ENCODE data around the gene RSAD2. TPM values are rescaled to one million over a fixed set of nuclear protein-coding genes. Genes with fewer than 3 reads are reported as not detected.
A peak's percentile ranks its signal among the peaks of the same experiment; 100 is the strongest.

Gene RSAD2, protein sequence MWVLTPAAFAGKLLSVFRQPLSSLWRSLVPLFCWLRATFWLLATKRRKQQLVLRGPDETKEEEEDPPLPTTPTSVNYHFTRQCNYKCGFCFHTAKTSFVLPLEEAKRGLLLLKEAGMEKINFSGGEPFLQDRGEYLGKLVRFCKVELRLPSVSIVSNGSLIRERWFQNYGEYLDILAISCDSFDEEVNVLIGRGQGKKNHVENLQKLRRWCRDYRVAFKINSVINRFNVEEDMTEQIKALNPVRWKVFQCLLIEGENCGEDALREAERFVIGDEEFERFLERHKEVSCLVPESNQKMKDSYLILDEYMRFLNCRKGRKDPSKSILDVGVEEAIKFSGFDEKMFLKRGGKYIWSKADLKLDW
- polyA plus RNA-seq (0.16 and 1.2 TPM in 2 replicates), polyA minus RNA-seq (0.12 and 1.2 TPM in 2 replicates)

DNA sequence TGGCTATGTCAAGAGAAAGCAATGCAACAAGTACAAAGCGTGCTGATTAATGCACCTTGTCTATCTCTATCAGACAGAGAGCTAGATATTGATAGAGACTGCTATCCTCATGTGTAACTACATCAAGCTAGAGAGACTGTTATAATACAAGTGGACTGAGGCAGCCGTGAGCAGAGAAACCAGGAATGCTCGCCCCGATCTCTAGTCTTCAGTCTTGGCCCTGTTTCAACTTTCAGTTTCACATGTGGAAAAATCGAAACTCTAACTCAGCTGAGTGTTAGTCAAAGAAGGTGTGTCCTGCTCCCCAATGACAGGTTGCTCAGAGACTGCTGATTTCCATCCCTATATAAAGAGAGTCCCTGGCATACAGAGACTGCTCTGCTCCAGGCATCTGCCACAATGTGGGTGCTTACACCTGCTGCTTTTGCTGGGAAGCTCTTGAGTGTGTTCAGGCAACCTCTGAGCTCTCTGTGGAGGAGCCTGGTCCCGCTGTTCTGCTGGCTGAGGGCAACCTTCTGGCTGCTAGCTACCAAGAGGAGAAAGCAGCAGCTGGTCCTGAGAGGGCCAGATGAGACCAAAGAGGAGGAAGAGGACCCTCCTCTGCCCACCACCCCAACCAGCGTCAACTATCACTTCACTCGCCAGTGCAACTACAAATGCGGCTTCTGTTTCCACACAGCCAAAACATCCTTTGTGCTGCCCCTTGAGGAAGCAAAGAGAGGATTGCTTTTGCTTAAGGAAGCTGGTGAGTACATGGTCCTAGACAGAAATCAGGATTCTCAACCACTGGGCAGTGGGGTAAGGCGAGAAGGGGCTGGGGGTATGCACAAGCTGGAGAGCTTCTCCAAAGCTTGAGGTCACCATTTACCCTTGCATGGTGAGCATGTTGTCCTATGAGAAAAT, at the start of gene RSAD2:
Gene RSAD2 (plus strand): TSS at position 376 of the 903 bp plus-strand sequence. CDS start 24 bp downstream, at position 400.
- no peaks in the 10 kb centered on the region for H3K9me2 ChIP-seq (ENCODE audit: insufficient read depth, low read length)
- H3K36me3 ChIP-seq (ENCODE audit: insufficient read depth, low read length) = no peaks in the 10 kb centered on the region
- no peaks in the 10 kb centered on the region for H3K27me3 ChIP-seq (ENCODE audit: insufficient read depth, low read depth, low read length)
- no peak for TF ChIP-seq EZH2 (IDR thresholded peaks at IDR 0.05; ENCODE audit: borderline replicate concordance, insufficient read depth, low read length, poor library complexity, severe bottlenecking)
- no peak for TF ChIP-seq SMC3 (conservative IDR thresholded peaks at IDR 0.05; ENCODE audit: poor library complexity)
- TF ChIP-seq TAF1 (IDR thresholded peaks at IDR 0.05; ENCODE audit: low read depth) = no peak
- TF ChIP-seq, protein P1, sequence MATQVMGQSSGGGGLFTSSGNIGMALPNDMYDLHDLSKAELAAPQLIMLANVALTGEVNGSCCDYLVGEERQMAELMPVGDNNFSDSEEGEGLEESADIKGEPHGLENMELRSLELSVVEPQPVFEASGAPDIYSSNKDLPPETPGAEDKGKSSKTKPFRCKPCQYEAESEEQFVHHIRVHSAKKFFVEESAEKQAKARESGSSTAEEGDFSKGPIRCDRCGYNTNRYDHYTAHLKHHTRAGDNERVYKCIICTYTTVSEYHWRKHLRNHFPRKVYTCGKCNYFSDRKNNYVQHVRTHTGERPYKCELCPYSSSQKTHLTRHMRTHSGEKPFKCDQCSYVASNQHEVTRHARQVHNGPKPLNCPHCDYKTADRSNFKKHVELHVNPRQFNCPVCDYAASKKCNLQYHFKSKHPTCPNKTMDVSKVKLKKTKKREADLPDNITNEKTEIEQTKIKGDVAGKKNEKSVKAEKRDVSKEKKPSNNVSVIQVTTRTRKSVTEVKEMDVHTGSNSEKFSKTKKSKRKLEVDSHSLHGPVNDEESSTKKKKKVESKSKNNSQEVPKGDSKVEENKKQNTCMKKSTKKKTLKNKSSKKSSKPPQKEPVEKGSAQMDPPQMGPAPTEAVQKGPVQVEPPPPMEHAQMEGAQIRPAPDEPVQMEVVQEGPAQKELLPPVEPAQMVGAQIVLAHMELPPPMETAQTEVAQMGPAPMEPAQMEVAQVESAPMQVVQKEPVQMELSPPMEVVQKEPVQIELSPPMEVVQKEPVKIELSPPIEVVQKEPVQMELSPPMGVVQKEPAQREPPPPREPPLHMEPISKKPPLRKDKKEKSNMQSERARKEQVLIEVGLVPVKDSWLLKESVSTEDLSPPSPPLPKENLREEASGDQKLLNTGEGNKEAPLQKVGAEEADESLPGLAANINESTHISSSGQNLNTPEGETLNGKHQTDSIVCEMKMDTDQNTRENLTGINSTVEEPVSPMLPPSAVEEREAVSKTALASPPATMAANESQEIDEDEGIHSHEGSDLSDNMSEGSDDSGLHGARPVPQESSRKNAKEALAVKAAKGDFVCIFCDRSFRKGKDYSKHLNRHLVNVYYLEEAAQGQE (IDR thresholded peaks at IDR 0.05; ENCODE audit: borderline replicate concordance) = no peak
- TF ChIP-seq POLR2AphosphoS5 (IDR thresholded peaks at IDR 0.05) = no peak
- no peak for TF ChIP-seq EP300 (conservative IDR thresholded peaks at IDR 0.05; ENCODE audit: poor library complexity, severe bottlenecking)
- TF ChIP-seq RAD21 (conservative IDR thresholded peaks at IDR 0.05) = no peak
- no peak for TF ChIP-seq MXI1 (conservative IDR thresholded peaks at IDR 0.05; ENCODE audit: poor library complexity, severe bottlenecking)
- TF ChIP-seq, protein P2, sequence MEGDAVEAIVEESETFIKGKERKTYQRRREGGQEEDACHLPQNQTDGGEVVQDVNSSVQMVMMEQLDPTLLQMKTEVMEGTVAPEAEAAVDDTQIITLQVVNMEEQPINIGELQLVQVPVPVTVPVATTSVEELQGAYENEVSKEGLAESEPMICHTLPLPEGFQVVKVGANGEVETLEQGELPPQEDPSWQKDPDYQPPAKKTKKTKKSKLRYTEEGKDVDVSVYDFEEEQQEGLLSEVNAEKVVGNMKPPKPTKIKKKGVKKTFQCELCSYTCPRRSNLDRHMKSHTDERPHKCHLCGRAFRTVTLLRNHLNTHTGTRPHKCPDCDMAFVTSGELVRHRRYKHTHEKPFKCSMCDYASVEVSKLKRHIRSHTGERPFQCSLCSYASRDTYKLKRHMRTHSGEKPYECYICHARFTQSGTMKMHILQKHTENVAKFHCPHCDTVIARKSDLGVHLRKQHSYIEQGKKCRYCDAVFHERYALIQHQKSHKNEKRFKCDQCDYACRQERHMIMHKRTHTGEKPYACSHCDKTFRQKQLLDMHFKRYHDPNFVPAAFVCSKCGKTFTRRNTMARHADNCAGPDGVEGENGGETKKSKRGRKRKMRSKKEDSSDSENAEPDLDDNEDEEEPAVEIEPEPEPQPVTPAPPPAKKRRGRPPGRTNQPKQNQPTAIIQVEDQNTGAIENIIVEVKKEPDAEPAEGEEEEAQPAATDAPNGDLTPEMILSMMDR (IDR thresholded peaks at IDR 0.05; ENCODE audit: poor library complexity, severe bottlenecking) = no peak
- no peak within 1 kb of the TSS for H3K27ac ChIP-seq (ENCODE audit: low read length)
- H3F3A ChIP-seq (ENCODE audit: insufficient read depth, low read length, poor library complexity, severe bottlenecking) = no peaks in the 10 kb centered on the region
- no peaks in the 10 kb centered on the region for H4K20me1 ChIP-seq (ENCODE audit: insufficient read depth)
- H3K4me3 ChIP-seq (ENCODE audit: low read length) = no peak within 1 kb of the TSS
- H3K9me3 ChIP-seq (ENCODE audit: low read length) = no peaks in the 10 kb centered on the region
- no peaks in the 10 kb centered on the region for H3K79me2 ChIP-seq (replicated peaks; ENCODE audit: insufficient read depth, low read length)
- H2AFZ ChIP-seq (ENCODE audit: low read depth, low read length) = no peak within 1 kb of the TSS
- H3K9ac ChIP-seq (ENCODE audit: low read length) = no peak within 1 kb of the TSS
- no peak within 1 kb of the TSS for H3K4me2 ChIP-seq (ENCODE audit: low read length)

DNA sequence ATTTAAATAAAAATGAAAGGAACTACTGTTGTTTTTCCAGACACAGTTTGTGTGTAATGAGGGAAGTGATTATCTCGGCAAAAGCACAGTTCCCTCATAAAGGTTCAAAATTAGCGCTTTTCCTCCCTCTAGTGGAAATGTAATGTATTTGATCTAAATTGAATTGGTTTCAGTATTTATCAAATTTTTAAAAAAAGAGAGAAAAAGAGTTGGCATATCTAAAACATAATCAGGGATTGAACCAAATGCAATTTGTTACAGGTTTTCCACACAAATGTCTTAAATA, 49.3 kb upstream of the RSAD2 start:
- Histone ChIP-seq H3K4me2 (ENCODE audit: low read length) (no peak overlapping the region), H4K20me1 (ENCODE audit: insufficient read depth) (no peaks in the 10 kb centered on the region), H3K9me2 (ENCODE audit: insufficient read depth, low read length) (no peaks in the 10 kb centered on the region), H3K36me3 (ENCODE audit: insufficient read depth, low read length) (no peaks in the 10 kb centered on the region), H2AFZ (ENCODE audit: low read depth, low read length) (no peak overlapping the region), H3F3A (ENCODE audit: insufficient read depth, low read length, poor library complexity, severe bottlenecking) (no peaks in the 10 kb centered on the region), H3K27me3 (ENCODE audit: insufficient read depth, low read depth, low read length) (no peaks in the 10 kb centered on the region), H3K27ac (ENCODE audit: low read length) (peak overlapping the region; percentile 37), H3K9me3 (ENCODE audit: low read length) (peaks cover 5% of the 10 kb centered on the region), H3K4me3 (ENCODE audit: low read length) (peak overlapping the region; percentile 13), H3K79me2 (replicated peaks; ENCODE audit: insufficient read depth, low read length) (no peaks in the 10 kb centered on the region), H3K9ac (ENCODE audit: low read length) (peak overlapping the region; percentile 21)
- TF ChIP-seq RAD21 (conservative IDR thresholded peaks at IDR 0.05) (peak; percentile 85), POLR2AphosphoS5 (IDR thresholded peaks at IDR 0.05) (no peak), EP300 (conservative IDR thresholded peaks at IDR 0.05; ENCODE audit: poor library complexity, severe bottlenecking) (no peak), TAF1 (IDR thresholded peaks at IDR 0.05; ENCODE audit: low read depth) (no peak), SMC3 (conservative IDR thresholded peaks at IDR 0.05; ENCODE audit: poor library complexity) (peak; percentile 79)
- TF ChIP-seq, protein P2 (IDR thresholded peaks at IDR 0.05; ENCODE audit: poor library complexity, severe bottlenecking) = peak; percentile 80
- TF ChIP-seq, protein P1 (IDR thresholded peaks at IDR 0.05; ENCODE audit: borderline replicate concordance) = no peak

Data from neural cell (in vitro differentiated cells).